Thoracic aorta (tissue), 2 donors: ENCODE results near the gene CLK3. TPM values are rescaled to one million over a fixed set of nuclear protein-coding genes. Genes with fewer than 3 reads are reported as not detected.

ENCODE experiments used
- ATAC-seq: fragments of 150-250 bp; one replicate; pipeline ENCODE4 v1.8.0; 2017; ENCODE audit warnings: low read depth; ENCODE audit not compliant: insufficient number of reproducible peaks, low FRiP score
- DNase-seq: peaks from one replicate; pipeline ENCODE4 v3.0.0-alpha.2; 2020; ENCODE audit warnings: low spot score
- H3K27ac ChIP-seq, 2 donors: fragments of 200-600 bp; sonication (generic); 1 replicate in 1 of 2; 2 replicates in 1 of 2; pipeline ENCODE4 v1.5.1; 2016; ENCODE audit warnings: mild to moderate bottlenecking in 2 of 2, moderate library complexity in 2 of 2
- H3K27me3 ChIP-seq: fragments of 200-600 bp; sonication (generic); replicated peaks from 2 replicates; pipeline ENCODE4 v1.6.0; 2016; ENCODE audit warnings: mild to moderate bottlenecking; ENCODE audit not compliant: insufficient read depth
- H3K36me3 ChIP-seq: fragments of 200-600 bp; sonication (generic); one replicate; pipeline ENCODE4 v1.5.1; 2016
- H3K4me1 ChIP-seq, 2 donors: fragments of 200-600 bp; sonication (generic); 1 replicate in 1 of 2; 2 replicates in 1 of 2; pipeline versions ENCODE4 v1.5.1 to v1.6.0; 2016; ENCODE audit warnings: low read depth in 2 of 2, mild to moderate bottlenecking in 1 of 2; ENCODE audit not compliant: control insufficient read depth in 1 of 2
- H3K4me3 ChIP-seq: fragments of 200-600 bp; sonication (generic); 2 replicates; pipeline ENCODE4 v1.5.1; 2016; ENCODE audit warnings: mild to moderate bottlenecking
- H3K9me3 ChIP-seq: fragments of 200-600 bp; sonication (generic); 2 replicates; pipeline ENCODE4 v1.5.1; 2016
- CTCF ChIP-seq: fragments of 200-600 bp; sonication (generic); IDR thresholded peaks from one replicate; pipeline ENCODE4 v1.5.1; 2019; ENCODE audit warnings: antibody characterized with exemption
- total RNA-seq, 2 donors: library from RNA; depleted of rRNA; stranded (reverse); fragments of >200 nt; gene quantifications; one replicate each; pipeline versions ENCODE4 v1.1.0 to v1.2.3, GENCODE V29; 2016

CLK3 gene
- total RNA-seq, 2 donors from 2014 or later: 114 to 156 TPM

GRCh38 chr15:74578496-74578994 is 37.1 kb upstream of the CLK3 start:
- TF ChIP-seq CTCF: no peak
- no peak for DNase-seq
- Histone ChIP-seq H3K27me3 (no peaks in the 10 kb centered on the region), H3K27ac (no peak overlapping the region), H3K9me3 (no peaks in the 10 kb centered on the region), H3K4me3 (no peak overlapping the region), H3K4me1 (no peaks in the 10 kb centered on the region), H3K36me3 (peaks cover 19% of the 10 kb centered on the region)
- ATAC-seq: no peak

- no peak for ATAC-seq
- no peak for DNase-seq
- no peak overlapping the region for H3K27ac ChIP-seq
- no peaks in the 10 kb centered on the region for H3K27me3 ChIP-seq
- no peak for TF ChIP-seq CTCF
- H3K36me3 ChIP-seq: peaks cover 14% of the 10 kb centered on the region
- H3K9me3 ChIP-seq: no peaks in the 10 kb centered on the region
- no peak overlapping the region for H3K4me3 ChIP-seq
- no peaks in the 10 kb centered on the region for H3K4me1 ChIP-seq
Measured at GRCh38 chr15:74579001-74579400, 36.6 kb upstream of the CLK3 start.

- H3K36me3 ChIP-seq: peaks cover 6% of the 10 kb centered on the region
- DNase-seq: no peak
- H3K27ac ChIP-seq: no peak overlapping the region
- no peak for TF ChIP-seq CTCF
- H3K27me3 ChIP-seq: no peaks in the 10 kb centered on the region
- no peaks in the 10 kb centered on the region for H3K4me1 ChIP-seq
- no peak for ATAC-seq
- H3K9me3 ChIP-seq: no peaks in the 10 kb centered on the region
- H3K4me3 ChIP-seq: no peak overlapping the region
Measured at GRCh38 chr15:74580538-74581350, 34.9 kb upstream of the CLK3 start.

- H3K4me1 ChIP-seq: peaks cover 9% of the 10 kb centered on the region in 2 donors
- peaks cover 6% of the 10 kb centered on the region for H3K36me3 ChIP-seq
- no peak overlapping the region for H3K4me3 ChIP-seq
- H3K9me3 ChIP-seq: no peaks in the 10 kb centered on the region
- TF ChIP-seq CTCF: no peak
- no peak overlapping the region for H3K27ac ChIP-seq
- H3K27me3 ChIP-seq: no peaks in the 10 kb centered on the region
- ATAC-seq (no peak), DNase-seq (no peak)
Measured at GRCh38 chr15:74584204-74584603, 31.4 kb upstream of the CLK3 start.

GRCh38 chr15:74584779-74585178 is 30.9 kb upstream of the CLK3 start:
- Histone ChIP-seq H3K9me3 (no peaks in the 10 kb centered on the region), H3K36me3 (peaks cover 7% of the 10 kb centered on the region), H3K4me3 (no peak overlapping the region), H3K27ac (no peak overlapping the region), H3K27me3 (no peaks in the 10 kb centered on the region), H3K4me1 (peaks cover 10 to 11% of the 10 kb centered on the region in 2 donors)
- ATAC-seq: no peak
- no peak for TF ChIP-seq CTCF
- DNase-seq: no peak
